22Rv1 (cell line): ENCODE results near the gene ACAP3.

Source experiments
- ZFX ChIP-seq: fragments of 450-650 bp; IDR thresholded peaks from 2 replicates; pipeline ENCODE4 v1.6.1; 2017; ENCODE audit warnings: antibody characterized with exemption, borderline replicate concordance
- TF ChIP-seq, protein P1 (sequence below): fragments of 450-650 bp; IDR thresholded peaks from 2 replicates; pipeline ENCODE4 v1.5.1; 2017; ENCODE audit warnings: mild to moderate bottlenecking

DNA sequence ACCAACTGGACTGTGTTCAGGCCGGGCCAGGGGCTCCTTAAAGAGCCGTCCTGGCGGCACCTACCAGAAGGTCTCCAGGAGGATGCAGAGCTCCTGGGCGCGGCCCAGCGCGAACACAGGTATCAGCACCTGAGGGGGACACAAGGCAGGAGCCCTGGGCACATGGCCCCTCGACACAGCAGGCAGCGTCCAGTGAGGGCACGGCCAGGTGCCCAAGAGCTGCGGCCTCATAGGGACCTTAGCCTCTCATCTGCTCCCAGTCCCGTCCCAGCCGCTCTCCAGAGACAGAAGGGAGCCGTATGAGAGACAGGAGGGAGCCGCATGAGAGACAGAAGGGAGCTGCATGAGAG is 6.5 kb upstream of the ACAP3 start:
- TF ChIP-seq, protein P1, sequence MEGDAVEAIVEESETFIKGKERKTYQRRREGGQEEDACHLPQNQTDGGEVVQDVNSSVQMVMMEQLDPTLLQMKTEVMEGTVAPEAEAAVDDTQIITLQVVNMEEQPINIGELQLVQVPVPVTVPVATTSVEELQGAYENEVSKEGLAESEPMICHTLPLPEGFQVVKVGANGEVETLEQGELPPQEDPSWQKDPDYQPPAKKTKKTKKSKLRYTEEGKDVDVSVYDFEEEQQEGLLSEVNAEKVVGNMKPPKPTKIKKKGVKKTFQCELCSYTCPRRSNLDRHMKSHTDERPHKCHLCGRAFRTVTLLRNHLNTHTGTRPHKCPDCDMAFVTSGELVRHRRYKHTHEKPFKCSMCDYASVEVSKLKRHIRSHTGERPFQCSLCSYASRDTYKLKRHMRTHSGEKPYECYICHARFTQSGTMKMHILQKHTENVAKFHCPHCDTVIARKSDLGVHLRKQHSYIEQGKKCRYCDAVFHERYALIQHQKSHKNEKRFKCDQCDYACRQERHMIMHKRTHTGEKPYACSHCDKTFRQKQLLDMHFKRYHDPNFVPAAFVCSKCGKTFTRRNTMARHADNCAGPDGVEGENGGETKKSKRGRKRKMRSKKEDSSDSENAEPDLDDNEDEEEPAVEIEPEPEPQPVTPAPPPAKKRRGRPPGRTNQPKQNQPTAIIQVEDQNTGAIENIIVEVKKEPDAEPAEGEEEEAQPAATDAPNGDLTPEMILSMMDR: no peak
- no peak for TF ChIP-seq ZFX
